ENCODE results near the gene SNTA1. TPM values are rescaled to one million over a fixed set of nuclear protein-coding genes. Genes with fewer than 3 reads are reported as not detected.
"Not testable (repeated sequence)": the region's sequence is repeated elsewhere in the genome, so short reads cannot be mapped to it uniquely, and the experiment has no call there.

Gene SNTA1
- total and polyA plus RNA-seq, 2 donors: 9.3 to 50.6 TPM

GRCh38 chr20:33408313-33408712 lies 35.2 kb downstream of the SNTA1 start:
- DNase-seq (ENCODE audit: extremely low spot score): no peak
- Histone ChIP-seq H3K27ac (ENCODE audit: low read depth) (no peak overlapping the region), H3K36me3 (ENCODE audit: insufficient read depth) (no peaks in the 10 kb centered on the region), H3K4me1 (ENCODE audit: insufficient read depth) (no peaks in the 10 kb centered on the region), H3K4me3 (ENCODE audit: low read depth, low read length) (no peak overlapping the region)
- 89% methylated on average over 12 of the region's 12 CpGs for WGBS

DNA sequence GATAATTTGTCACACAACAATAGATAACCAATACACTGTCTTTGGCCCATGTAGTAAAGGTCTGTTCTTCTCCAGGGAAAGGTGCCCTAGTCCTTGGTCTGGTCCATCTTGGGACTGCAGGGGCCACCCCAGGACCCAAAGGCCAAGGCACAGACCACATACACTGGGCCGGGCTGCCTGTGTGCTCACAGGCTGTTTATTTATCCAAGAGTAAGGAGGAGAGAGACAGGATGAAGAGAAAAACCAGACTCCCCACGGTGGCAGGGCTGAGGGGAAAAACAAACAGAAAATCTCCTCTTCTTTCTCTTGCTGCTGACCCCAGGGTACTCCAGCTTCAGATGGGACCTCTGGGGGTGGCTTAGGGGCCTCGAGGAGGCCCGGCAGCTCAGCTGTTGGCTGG lies 35.8 kb downstream of the SNTA1 start:
- 48% methylated on average over 4 of the region's 4 CpGs for WGBS
- no peaks in the 10 kb centered on the region for H3K4me1 ChIP-seq (ENCODE audit: insufficient read depth)
- no peak overlapping the region for H3K27ac ChIP-seq (ENCODE audit: low read depth)
- no peak overlapping the region for H3K4me3 ChIP-seq (ENCODE audit: low read depth, low read length)
- DNase-seq (ENCODE audit: extremely low spot score): no peak
- H3K36me3 ChIP-seq (ENCODE audit: insufficient read depth): no peaks in the 10 kb centered on the region

DNA sequence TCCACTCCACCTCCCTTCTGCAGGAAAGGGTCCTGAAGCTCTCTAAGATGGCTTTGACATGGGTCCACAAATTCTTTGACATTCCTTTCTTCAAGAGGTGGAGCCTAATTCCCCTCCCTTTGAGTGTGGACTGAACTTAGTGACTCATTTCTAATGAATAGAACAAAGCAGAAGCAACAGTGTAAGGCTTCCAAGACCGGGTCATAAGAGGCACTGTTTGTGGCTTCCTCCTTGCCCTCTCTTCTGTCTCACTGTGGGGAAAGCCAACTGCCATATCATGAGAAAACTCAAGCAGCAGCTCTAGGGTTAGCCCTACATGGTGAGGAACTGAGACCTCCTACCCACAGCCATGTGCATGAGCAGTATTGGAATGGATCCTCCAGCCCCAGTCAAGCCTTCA lies 36.3 kb downstream of the SNTA1 start:
- Histone ChIP-seq H3K36me3 (ENCODE audit: insufficient read depth) (no peaks in the 10 kb centered on the region), H3K4me3 (ENCODE audit: low read depth, low read length) (no peak overlapping the region)
- no peak for DNase-seq (ENCODE audit: extremely low spot score)

DNA sequence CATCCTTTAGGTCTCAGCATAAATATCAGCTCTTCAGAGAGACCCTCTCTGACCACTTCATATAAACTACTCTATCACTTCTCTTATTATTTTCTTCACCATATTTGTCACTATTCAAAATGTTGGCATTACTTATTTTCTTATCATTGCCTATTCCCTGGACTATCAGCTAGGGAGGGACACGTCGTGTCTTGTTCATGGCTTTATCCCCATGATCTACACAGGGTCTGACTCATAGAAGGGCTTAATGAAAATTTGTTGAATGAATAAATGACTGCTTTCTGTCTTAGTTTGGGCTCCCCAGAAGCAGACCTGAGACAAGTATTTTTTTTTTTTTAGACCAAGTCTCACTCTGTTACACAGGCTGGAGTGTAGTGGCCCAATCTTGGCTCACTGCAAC lies 39.3 kb downstream of the SNTA1 start:
- H3K4me3 ChIP-seq (ENCODE audit: low read depth, low read length): no peak overlapping the region
- WGBS: 88% methylated on average over 2 of the region's 2 CpGs
- H3K27ac ChIP-seq (ENCODE audit: low read depth): no peak overlapping the region
- no peak for DNase-seq (ENCODE audit: extremely low spot score)
- no peaks in the 10 kb centered on the region for H3K36me3 ChIP-seq (ENCODE audit: insufficient read depth)
- H3K4me1 ChIP-seq (ENCODE audit: insufficient read depth): no peaks in the 10 kb centered on the region

More for the DNA sequence above, 36.3 kb downstream of the SNTA1 start:
- 88% methylated on average over 1 of the region's 1 CpG for WGBS
- Histone ChIP-seq H3K27ac (ENCODE audit: low read depth) (no peak overlapping the region), H3K4me1 (ENCODE audit: insufficient read depth) (no peaks in the 10 kb centered on the region)

GRCh38 chr20:33401921-33402369 lies 41.6 kb downstream of the SNTA1 start:
- Histone ChIP-seq H3K4me3 (ENCODE audit: low read depth, low read length) (peak overlapping the region; percentile 97), H3K27ac (ENCODE audit: low read depth) (no peak overlapping the region), H3K36me3 (ENCODE audit: insufficient read depth) (no peaks in the 10 kb centered on the region), H3K4me1 (ENCODE audit: insufficient read depth) (no peaks in the 10 kb centered on the region)
- whole genome bisulfite sequencing: 49% methylated on average over 8 of the region's 8 CpGs
- no peak for DNase-seq (ENCODE audit: extremely low spot score)

- Histone ChIP-seq H3K36me3 (ENCODE audit: insufficient read depth) (no peaks in the 10 kb centered on the region), H3K4me3 (ENCODE audit: low read depth, low read length) (peak within 1 kb of the TSS; percentile 97), H3K27ac (ENCODE audit: low read depth) (no peak within 1 kb of the TSS), H3K4me1 (ENCODE audit: insufficient read depth) (no peaks in the 10 kb centered on the region)
- under 1% methylated on average over 43 of the region's 43 CpGs for WGBS
- peak; percentile 64 for DNase-seq (ENCODE audit: extremely low spot score)
These were observed 42.2 kb downstream of the SNTA1 start, which contains the start of gene CDK5RAP1 for GRCh38 chr20:33401184-33401920. TSS of gene CDK5RAP1 (minus strand) at chr20:33401519. CDS start at chr20:33397064, 4,455 bp downstream.

DNA sequence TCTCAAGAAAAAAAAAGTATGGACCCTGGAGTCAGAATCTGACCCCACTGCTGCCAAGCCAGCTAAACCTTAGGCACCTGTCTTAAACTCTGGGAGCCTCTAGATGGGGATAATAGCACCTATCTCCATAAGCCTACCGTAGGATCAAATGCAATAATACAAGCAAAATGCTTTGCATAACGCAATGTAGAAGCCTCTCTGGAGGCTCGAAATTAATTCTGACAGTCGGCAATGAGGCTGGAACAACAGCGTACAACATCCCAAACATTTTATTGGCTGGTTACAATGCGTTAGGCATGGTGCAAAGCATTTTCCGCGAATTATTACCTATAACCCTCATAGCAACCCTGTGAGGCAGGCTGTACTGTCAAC lies 42.8 kb downstream of the SNTA1 start:
- Histone ChIP-seq H3K4me1 (ENCODE audit: insufficient read depth) (no peaks in the 10 kb centered on the region), H3K27ac (ENCODE audit: low read depth) (no peak overlapping the region), H3K36me3 (ENCODE audit: insufficient read depth) (no peaks in the 10 kb centered on the region), H3K4me3 (ENCODE audit: low read depth, low read length) (peak overlapping the region; percentile 97)
- no peak for DNase-seq (ENCODE audit: extremely low spot score)
- under 1% methylated on average over 8 of the region's 8 CpGs for whole genome bisulfite sequencing

- WGBS: 60% methylated on average over 6 of the region's 6 CpGs
- no peaks in the 10 kb centered on the region for H3K4me1 ChIP-seq (ENCODE audit: insufficient read depth)
These were observed 43.6 kb downstream of the SNTA1 start for GRCh38 chr20:33399924-33400323.

DNA sequence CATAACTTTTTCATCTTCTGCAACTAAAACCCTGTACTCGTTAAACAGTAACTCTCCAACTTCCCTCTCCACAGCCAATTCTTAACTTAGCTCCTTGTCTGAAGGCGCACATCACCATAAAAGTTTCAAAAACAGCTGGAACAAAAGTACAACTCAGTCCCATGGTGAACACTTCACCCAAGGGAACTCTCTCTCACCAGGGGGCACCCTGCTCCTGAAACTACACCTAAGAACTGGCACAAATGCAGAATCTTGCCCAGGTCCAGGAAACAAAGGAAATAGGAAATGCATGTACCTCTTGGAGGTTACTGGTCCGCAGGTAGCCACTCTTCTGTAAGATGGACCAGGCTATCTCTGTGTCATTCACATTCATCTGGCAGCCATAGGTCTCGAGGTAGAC lies 48.8 kb downstream of the SNTA1 start:
- Histone ChIP-seq H3K4me1 (ENCODE audit: insufficient read depth) (no peaks in the 10 kb centered on the region), H3K27ac (ENCODE audit: low read depth) (no peak overlapping the region), H3K36me3 (ENCODE audit: insufficient read depth) (no peaks in the 10 kb centered on the region), H3K4me3 (ENCODE audit: low read depth, low read length) (no peak overlapping the region)
- WGBS: 88% methylated on average over 4 of the region's 4 CpGs
- no peak for DNase-seq (ENCODE audit: extremely low spot score)

More at GRCh38 chr20:33399924-33400323, 43.6 kb downstream of the SNTA1 start:
- DNase-seq (ENCODE audit: extremely low spot score): no peak
- Histone ChIP-seq H3K36me3 (ENCODE audit: insufficient read depth) (no peaks in the 10 kb centered on the region), H3K4me3 (ENCODE audit: low read depth, low read length) (no peak overlapping the region), H3K27ac (ENCODE audit: low read depth) (no peak overlapping the region)

- Histone ChIP-seq H3K27ac (ENCODE audit: low read depth) (no peak overlapping the region), H3K4me1 (ENCODE audit: insufficient read depth) (no peaks in the 10 kb centered on the region), H3K4me3 (ENCODE audit: low read depth, low read length) (no peak overlapping the region), H3K36me3 (ENCODE audit: insufficient read depth) (no peaks in the 10 kb centered on the region)
- WGBS: 88% methylated on average over 4 of the region's 4 CpGs
- no peak for DNase-seq (ENCODE audit: extremely low spot score)
These were observed 50.0 kb downstream of the SNTA1 start for GRCh38 chr20:33393609-33394008.

DNA sequence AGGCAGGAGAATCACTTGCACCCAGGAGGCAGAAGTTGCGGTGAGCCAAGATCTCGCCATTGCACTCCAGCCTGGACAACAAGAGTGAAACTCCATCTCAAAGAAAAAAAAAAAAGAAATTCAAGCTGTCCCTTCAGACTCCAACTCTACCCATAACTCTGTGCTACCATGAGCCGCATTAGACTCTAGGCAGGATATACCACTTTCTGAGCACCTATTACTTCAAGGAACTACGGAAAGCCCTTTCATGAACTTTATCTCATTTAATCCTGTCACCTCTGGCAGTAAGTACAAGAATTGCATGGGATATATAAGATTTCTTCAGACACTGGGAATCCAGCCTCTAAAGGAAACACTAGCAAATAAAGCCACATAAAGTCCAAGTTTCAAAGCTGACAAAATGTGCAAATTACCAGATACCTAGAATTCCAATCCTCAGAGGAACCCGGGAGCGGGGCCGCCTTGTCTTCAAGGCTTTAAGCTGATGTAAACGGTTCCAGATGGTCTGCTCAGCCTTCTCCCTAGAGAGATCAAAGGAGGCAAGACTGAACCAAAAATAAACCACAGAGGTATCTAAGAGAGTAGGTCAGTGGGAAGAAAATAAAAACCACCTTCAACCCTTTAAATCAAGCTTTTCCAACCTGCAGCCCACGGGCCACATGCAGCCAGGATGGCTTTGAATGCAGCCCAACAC lies 51.7 kb downstream of the SNTA1 start:
- H3K4me3 ChIP-seq (ENCODE audit: low read depth, low read length): no peak overlapping the region
- DNase-seq (ENCODE audit: extremely low spot score): no peak
- no peaks in the 10 kb centered on the region for H3K4me1 ChIP-seq (ENCODE audit: insufficient read depth)
- no peaks in the 10 kb centered on the region for H3K36me3 ChIP-seq (ENCODE audit: insufficient read depth)
- 65% methylated on average over 9 of the region's 9 CpGs for WGBS
- H3K27ac ChIP-seq (ENCODE audit: low read depth): no peak overlapping the region

- WGBS: 97% methylated on average over 36 of the region's 36 CpGs
- H3K4me1 ChIP-seq (ENCODE audit: insufficient read depth); H3K27ac ChIP-seq (ENCODE audit: low read depth); H3K36me3 ChIP-seq (ENCODE audit: insufficient read depth); DNase-seq (ENCODE audit: extremely low spot score); H3K4me3 ChIP-seq (ENCODE audit: low read depth, low read length): not testable (repeated sequence)
These were observed 54.2 kb downstream of the SNTA1 start for GRCh38 chr20:33389326-33389725.

DNA sequence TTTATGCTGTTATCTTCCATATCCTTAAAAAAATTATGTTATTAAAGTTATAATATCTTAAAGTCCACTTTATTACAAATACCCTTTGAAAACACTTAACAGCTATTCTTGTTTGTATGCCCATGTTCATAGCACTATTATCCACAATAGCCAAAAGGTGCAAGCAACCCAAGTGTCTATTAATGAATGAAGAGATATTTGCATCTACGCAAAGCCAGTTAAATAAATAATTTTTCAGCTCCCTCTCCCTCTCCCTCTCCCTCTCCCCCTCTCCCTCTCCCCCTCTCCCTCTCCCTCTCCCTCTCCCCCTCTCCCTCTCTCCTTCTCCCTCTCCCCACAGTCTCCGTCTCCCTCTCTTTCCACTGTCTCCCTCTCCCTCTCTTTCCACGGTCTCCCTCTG lies 55.3 kb downstream of the SNTA1 start:
- no peaks in the 10 kb centered on the region for H3K36me3 ChIP-seq (ENCODE audit: insufficient read depth)
- no peaks in the 10 kb centered on the region for H3K4me1 ChIP-seq (ENCODE audit: insufficient read depth)
- no peak overlapping the region for H3K4me3 ChIP-seq (ENCODE audit: low read depth, low read length)
- 87% methylated on average over 3 of the region's 3 CpGs for WGBS
- no peak overlapping the region for H3K27ac ChIP-seq (ENCODE audit: low read depth)
- no peak for DNase-seq (ENCODE audit: extremely low spot score)

- no peak for DNase-seq (ENCODE audit: extremely low spot score)
- WGBS: 80% methylated on average over 7 of the region's 7 CpGs
- H3K4me3 ChIP-seq (ENCODE audit: low read depth, low read length): no peak overlapping the region
- no peak overlapping the region for H3K27ac ChIP-seq (ENCODE audit: low read depth)
- no peaks in the 10 kb centered on the region for H3K4me1 ChIP-seq (ENCODE audit: insufficient read depth)
- no peaks in the 10 kb centered on the region for H3K36me3 ChIP-seq (ENCODE audit: insufficient read depth)
These were observed 56.4 kb downstream of the SNTA1 start for GRCh38 chr20:33387177-33387576.

All from urinary bladder (tissue), 4 donors.